Occipital lobe (tissue), 2 donors: Measurements from ENCODE around the gene MAGI2. TPM values are rescaled to one million over a fixed set of nuclear protein-coding genes. Genes with fewer than 3 reads are reported as not detected.

Source experiments
- DNase-seq: peaks from one replicate; lab custom pipeline; 2025; lab: John Stamatoyannopoulos, UW
- total RNA-seq: library from RNA; depleted of rRNA; stranded (reverse); fragments of >200 nt; gene quantifications from one replicate; pipeline ENCODE4 v1.2.3, GENCODE V29; 2014

MAGI2 gene
- total RNA-seq, 1 donor from 2014 or later, result 244 TPM

DNA sequence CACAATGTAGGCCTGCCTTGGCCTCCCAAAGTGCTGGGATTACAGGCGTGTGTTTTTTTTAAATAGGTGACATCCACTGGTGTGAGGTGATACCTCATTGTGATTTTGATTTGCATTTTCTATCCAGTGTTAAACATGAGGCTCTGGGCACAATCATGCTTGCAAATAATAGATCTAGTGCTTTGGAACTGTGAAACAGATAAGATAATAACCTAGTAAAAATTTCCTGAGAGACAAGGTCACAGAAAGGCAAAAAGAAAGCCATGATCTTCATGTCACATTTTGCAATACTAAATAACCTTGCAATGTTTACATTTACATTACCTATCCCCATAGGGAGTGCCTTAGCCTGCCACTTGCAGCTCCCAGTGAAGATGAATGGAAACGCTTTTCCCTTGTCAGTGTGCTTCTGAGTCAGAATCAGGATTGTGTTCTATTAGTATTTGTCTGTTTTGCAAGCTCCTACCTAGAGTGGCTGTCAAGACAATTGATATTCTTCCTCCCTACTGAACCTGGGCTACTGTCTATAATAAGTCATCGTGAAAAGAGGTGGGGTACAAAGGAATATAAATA, 1398.4 kb downstream of the MAGI2 start:
- DNase-seq, result no peak

GRCh38 chr7:78052112-78052511, 1401.4 kb downstream of the MAGI2 start:
- no peak for DNase-seq

DNA sequence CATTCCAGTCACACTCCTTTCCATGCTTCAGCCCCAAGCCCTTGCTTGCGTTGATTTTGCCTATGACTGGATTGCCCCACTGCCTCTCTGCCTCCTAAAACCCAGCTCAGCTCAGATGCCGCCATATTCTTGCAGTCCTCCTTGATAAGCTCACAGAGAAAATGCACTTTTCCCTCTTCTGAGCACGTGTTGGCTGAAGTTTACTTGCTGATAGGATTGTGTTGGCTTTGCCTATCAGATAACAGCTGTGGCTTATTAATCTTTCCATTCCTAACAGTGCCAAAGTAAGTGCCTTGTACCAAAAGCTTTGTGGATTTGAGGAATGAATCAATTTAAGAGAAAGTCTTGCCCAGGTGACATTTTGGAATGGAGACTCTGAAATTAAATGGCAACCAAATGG, 1405.7 kb downstream of the MAGI2 start:
- DNase-seq, result no peak

GRCh38 chr7:78043159-78043558, 1410.3 kb downstream of the MAGI2 start:
- DNase-seq, result no peak

DNA sequence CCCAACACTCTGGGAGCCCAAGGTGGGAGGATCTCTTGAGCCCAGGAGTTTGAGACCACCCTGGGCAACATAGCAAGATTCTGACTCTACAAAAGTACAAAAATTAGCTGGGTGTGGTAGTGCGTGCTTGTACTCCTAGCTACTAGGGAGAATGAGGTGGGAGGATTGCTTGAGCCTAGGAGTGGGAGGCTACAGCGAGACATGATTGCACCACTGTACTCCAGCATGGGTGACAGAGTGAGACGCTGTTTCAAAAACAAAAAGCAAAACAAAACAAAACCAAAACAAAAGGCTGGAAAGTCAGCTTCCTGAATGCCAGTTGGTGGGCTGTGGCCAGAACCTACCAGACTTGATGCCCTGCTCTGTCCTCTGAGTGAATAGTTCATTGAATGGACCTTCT, 1412.0 kb downstream of the MAGI2 start:
- no peak for DNase-seq

DNA sequence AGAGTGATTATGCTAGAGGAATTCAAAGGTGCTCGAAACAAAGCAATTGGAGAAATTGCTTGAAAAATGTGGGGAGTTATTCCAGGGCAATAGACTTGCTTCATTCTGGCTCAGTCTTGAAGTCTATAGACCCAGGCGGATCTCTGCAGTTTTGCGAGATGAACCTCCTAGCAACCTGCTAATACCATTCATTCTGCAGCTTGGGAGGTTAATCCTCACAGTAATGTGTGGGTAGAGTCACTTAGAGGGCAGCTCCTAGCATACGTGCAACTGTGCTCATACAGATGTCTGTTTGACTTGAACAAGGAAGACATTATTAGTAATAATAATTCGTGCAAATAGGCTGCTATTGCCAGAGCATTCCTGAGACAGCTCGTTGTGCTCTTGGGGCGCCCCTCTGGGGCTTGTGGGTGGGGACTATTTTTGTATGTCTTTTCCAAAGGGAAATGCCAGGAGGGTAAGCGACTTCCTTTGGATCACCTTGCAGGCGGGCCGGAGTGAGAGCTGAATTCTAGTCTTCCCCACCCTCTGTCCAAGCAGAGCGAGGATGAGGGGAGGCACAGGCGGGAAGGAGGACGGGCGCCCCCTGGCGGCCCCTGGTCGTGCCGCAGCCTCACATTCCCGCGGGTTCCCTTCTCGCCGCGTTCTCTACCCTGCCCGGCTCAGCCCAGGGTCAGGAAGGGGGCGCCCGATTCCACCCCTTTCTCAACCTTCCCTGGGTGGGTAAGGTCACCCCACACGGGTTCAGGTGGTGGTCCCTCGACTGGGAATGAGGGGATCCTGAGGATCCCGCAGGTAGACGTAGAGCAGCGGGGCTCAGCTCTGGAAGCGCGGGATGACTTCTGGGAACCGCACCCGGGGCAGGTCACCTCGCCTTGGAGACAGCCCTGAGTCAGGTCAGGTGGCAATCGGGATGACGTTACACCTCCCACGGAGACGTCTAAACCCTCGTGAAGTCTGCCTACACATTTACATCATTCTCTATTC, 1413.4 kb downstream of the MAGI2 start:
- DNase-seq, result no peak

GRCh38 chr7:78038465-78039080, 1414.9 kb downstream of the MAGI2 start:
- no peak for DNase-seq

DNA sequence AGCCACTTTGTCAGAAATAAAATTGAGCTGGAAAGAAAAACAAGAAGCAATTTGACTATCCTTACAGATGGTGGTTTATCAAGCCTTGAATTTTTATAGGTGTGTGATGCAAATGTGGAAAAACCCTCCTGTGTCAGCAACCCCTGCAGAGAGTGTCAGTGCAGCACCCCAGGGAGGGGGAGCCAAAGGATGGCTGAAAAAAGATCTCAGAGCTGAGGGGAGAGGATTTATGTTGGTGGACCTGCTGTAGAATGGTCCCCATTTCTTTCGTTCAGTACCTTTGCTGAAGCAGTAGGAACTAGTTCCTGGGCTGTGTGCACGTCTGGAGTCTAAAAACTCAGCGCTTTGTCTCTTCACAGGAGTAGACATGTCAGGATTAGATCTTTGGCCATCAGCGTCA, 1415.9 kb downstream of the MAGI2 start:
- DNase-seq, result no peak

- DNase-seq, result no peak
Measured at GRCh38 chr7:78033410-78033809, 1420.1 kb downstream of the MAGI2 start.

- DNase-seq, result no peak
Measured at GRCh38 chr7:78026492-78026891, 1427.0 kb downstream of the MAGI2 start.

DNA sequence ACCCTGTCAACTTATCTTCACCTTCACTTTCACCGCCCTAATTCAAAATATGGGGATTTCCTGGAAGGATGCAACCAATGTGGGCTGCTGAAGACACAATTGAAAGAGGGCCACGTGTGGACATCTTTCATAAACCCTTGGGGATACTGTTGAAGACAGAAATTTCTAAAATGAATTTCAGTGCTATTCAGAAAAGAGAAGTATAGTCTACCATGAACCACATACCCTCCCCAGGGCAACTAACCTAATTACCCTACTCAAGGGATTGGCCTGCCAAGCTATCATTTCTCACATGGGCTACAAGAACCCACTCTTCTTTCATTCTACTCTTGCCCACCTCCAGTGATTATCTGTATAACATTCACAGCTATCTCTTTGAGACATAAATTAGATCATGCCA, 1428.9 kb downstream of the MAGI2 start:
- no peak for DNase-seq

GRCh38 chr7:78023191-78023590, 1430.3 kb downstream of the MAGI2 start:
- DNase-seq, result no peak

GRCh38 chr7:78022165-78022564, 1431.3 kb downstream of the MAGI2 start:
- DNase-seq, result no peak

DNA sequence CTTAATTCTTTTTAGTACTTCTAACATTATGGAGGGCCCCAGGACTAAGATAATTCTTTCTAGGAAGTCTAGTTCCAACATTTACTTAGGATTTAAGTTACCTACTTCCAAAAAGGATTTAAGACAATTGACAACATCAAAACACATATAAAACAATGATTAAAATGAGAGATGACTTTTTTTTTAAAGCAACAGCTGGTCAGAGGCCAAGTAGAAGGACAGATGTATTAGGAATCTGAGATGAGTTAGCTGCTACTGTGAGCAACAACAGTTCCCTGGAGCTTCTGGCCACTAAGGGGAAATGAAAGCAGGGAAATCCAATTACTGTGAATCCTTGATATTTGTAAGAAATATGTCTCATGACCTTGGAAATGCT, 1432.6 kb downstream of the MAGI2 start:
- DNase-seq, result no peak

GRCh38 chr7:78020136-78020873, 1433.2 kb downstream of the MAGI2 start:
- DNase-seq, result peak; percentile 14

- DNase-seq, result peak; percentile 80
Measured at GRCh38 chr7:78019447-78020135, 1433.9 kb downstream of the MAGI2 start.

GRCh38 chr7:78018641-78019446, 1434.6 kb downstream of the MAGI2 start:
- peak; percentile 6 for DNase-seq

DNA sequence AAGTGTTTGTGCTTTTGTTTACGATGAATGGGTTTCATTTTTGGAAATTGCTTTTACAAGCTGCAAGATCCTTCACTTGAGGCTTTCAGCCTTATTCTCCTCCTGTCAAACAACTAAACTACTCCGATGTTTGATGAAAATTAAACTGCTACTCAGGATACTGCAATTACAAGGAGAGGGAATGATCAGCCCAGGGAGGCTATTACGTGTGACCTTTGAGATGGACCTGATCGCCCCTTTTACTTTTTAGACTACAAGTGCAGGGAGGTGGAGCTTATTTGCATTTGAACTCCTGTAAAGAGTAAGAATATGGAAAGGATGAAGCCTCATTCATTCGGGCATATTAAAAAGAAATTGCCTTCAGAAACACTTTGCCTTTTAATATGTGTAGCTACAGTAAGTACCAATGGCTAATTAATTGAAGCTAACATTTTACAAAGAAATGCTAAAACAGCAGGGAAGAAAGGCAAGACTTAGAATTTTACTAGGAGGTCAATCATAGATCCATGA, 1435.8 kb downstream of the MAGI2 start:
- DNase-seq, result no peak

- no peak for DNase-seq
Measured at GRCh38 chr7:78015574-78016260, 1437.8 kb downstream of the MAGI2 start.
